Measurements from ENCODE around the gene RAPGEF5. TPM values are rescaled to one million over a fixed set of nuclear protein-coding genes. Genes with fewer than 3 reads are reported as not detected.

RAPGEF5 gene, protein sequence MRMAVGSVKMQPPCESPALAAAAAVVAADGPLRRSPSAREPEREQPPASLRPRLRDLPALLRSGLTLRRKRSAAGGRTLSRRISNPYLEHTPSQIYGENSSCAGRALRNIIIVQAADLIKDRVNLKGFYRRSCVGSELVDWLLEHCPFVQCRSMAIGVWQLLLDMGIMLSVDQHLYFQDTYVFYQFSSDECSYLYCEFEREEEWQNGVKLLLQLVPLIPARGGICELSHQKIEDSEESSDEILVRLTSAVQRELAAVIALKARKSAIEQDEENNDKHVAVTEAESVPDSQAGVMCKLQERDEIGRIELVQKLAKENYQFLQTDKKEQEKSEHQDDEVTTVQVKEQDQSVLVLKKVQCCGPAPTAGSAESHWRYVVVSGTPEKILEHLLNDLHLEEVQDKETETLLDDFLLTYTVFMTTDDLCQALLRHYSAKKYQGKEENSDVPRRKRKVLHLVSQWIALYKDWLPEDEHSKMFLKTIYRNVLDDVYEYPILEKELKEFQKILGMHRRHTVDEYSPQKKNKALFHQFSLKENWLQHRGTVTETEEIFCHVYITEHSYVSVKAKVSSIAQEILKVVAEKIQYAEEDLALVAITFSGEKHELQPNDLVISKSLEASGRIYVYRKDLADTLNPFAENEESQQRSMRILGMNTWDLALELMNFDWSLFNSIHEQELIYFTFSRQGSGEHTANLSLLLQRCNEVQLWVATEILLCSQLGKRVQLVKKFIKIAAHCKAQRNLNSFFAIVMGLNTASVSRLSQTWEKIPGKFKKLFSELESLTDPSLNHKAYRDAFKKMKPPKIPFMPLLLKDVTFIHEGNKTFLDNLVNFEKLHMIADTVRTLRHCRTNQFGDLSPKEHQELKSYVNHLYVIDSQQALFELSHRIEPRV
- total RNA-seq (10 to 100 TPM; 16.4 to 54.8 TPM), polyA plus RNA-seq (1 to 10 TPM; 7.1 to 9.5 TPM)

DNA sequence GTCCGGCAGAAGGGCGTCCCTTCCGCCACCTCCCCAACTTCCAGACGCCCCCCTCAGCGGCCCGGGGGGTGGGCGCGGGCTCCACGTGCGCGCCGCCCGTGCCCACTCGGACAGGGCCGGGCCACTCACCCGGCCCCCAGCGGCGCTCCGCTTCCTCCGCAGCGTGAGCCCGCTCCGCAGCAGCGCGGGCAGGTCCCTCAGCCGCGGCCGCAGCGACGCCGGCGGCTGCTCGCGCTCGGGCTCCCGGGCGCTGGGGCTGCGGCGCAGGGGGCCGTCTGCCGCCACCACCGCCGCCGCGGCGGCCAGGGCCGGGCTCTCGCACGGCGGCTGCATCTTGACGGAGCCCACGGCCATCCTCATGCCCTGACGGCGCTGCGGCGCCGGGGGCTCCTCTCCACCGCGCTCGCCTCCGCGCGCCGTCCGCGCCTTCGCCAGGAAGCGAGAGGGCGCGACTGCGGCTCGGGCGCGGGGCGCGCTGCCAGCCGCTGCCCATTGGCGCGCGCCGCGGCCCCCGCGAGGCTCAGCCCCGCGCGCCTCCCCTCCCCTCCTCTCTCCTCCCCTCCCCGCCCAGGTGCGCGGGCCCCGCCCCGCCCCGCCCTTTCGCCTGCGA lies at the start of gene RAPGEF5:
Gene RAPGEF5 (minus strand): TSS at position 454 of the 610 bp plus-strand sequence. CDS start 94 bp downstream, at position 360.
- Histone ChIP-seq H3K4me3 (ENCODE audit: low read depth in 1 of 3, low read length in 3 of 3) (peak within 1 kb of the TSS; percentile 51 to 79 (median 61)), H3K9me3 (ENCODE audit: control insufficient read depth in 4 of 4, low read length in 3 of 4) (no peaks in the 10 kb centered on the region), H3K27ac (ENCODE audit: low read depth in 1 of 2, low read length in 2 of 2) (peak within 1 kb of the TSS; percentile 98), H3K9ac (ENCODE audit: low read depth in 1 of 2, low read length in 2 of 2) (peak within 1 kb of the TSS; percentile 74 to 79), H3K36me3 (ENCODE audit: control insufficient read depth in 4 of 4, insufficient read depth in 3 of 4, low read depth in 1 of 4, low read length in 3 of 4) (no peaks in the 10 kb centered on the region), H3K27me3 (ENCODE audit: control insufficient read depth in 4 of 4, insufficient read depth in 4 of 4, low read length in 3 of 4) (no peaks in the 10 kb centered on the region), H3K4me1 (ENCODE audit: control insufficient read depth in 4 of 4, insufficient read depth in 4 of 4, low read length in 3 of 4) (peaks cover 0 to 38% (median 10%) of the 10 kb centered on the region in 4 donors)
- TF ChIP-seq EGR1 (IDR thresholded peaks at IDR 0.05; ENCODE audit: low read depth in 2 of 2) (no peak), FOXA2 (IDR thresholded peaks at IDR 0.05) (no peak), YY1 (IDR thresholded peaks at IDR 0.05) (no peak), RAD21 (IDR thresholded peaks at IDR 0.05) (no peak), JUND (IDR thresholded peaks at IDR 0.05) (no peak)
- TF ChIP-seq, protein P1, sequence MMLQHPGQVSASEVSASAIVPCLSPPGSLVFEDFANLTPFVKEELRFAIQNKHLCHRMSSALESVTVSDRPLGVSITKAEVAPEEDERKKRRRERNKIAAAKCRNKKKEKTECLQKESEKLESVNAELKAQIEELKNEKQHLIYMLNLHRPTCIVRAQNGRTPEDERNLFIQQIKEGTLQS (IDR thresholded peaks at IDR 0.05): no peak
- TF ChIP-seq, protein P2, sequence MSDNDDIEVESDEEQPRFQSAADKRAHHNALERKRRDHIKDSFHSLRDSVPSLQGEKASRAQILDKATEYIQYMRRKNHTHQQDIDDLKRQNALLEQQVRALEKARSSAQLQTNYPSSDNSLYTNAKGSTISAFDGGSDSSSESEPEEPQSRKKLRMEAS (IDR thresholded peaks at IDR 0.05): no peak
- WGBS: 1% methylated on average over 95 of the region's 95 CpGs
- no peak for DNase-seq (ENCODE audit: low spot score)

DNA sequence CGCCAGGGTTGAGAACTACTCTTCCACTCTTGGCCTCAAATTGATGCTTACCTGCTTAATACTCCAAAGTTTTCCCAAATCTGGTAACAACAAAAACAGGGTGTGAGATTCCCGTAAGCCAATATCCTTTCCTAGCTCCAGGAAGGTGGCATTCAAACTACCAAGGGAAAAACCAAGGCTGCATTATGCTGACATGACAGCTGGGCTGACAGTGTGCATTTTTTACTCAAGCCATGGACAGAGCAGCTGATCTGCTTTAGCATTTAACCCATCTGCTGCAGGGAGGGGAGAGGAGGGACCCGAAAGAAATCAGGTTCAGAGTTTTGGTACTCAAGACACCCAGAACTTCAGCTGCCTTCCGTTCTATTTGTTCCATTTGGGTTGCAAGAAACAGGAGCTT lies 49.8 kb upstream of the RAPGEF5 start:
- no peaks in the 10 kb centered on the region for H3K9me3 ChIP-seq (ENCODE audit: control insufficient read depth in 4 of 4, low read length in 3 of 4)
- no peaks in the 10 kb centered on the region for H3K27me3 ChIP-seq (ENCODE audit: control insufficient read depth in 4 of 4, insufficient read depth in 4 of 4, low read length in 3 of 4)
- 98% methylated on average over 4 of the region's 4 CpGs for WGBS
- TF ChIP-seq YY1 (IDR thresholded peaks at IDR 0.05) (no peak), JUND (IDR thresholded peaks at IDR 0.05) (no peak), RAD21 (IDR thresholded peaks at IDR 0.05) (no peak), TAF1 (conservative IDR thresholded peaks at IDR 0.05) (no peak), HNF4G (IDR thresholded peaks at IDR 0.05) (no peak), EGR1 (IDR thresholded peaks at IDR 0.05; ENCODE audit: low read depth in 2 of 2) (no peak), FOXA1 (IDR thresholded peaks at IDR 0.05) (no peak), FOXA2 (IDR thresholded peaks at IDR 0.05) (no peak), NR2F2 (IDR thresholded peaks at IDR 0.05) (no peak)
- TF ChIP-seq, protein P3, sequence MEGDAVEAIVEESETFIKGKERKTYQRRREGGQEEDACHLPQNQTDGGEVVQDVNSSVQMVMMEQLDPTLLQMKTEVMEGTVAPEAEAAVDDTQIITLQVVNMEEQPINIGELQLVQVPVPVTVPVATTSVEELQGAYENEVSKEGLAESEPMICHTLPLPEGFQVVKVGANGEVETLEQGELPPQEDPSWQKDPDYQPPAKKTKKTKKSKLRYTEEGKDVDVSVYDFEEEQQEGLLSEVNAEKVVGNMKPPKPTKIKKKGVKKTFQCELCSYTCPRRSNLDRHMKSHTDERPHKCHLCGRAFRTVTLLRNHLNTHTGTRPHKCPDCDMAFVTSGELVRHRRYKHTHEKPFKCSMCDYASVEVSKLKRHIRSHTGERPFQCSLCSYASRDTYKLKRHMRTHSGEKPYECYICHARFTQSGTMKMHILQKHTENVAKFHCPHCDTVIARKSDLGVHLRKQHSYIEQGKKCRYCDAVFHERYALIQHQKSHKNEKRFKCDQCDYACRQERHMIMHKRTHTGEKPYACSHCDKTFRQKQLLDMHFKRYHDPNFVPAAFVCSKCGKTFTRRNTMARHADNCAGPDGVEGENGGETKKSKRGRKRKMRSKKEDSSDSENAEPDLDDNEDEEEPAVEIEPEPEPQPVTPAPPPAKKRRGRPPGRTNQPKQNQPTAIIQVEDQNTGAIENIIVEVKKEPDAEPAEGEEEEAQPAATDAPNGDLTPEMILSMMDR (IDR thresholded peaks at IDR 0.05; ENCODE audit: low read depth, low read length, missing input control): no peak
- TF ChIP-seq, protein P4, sequence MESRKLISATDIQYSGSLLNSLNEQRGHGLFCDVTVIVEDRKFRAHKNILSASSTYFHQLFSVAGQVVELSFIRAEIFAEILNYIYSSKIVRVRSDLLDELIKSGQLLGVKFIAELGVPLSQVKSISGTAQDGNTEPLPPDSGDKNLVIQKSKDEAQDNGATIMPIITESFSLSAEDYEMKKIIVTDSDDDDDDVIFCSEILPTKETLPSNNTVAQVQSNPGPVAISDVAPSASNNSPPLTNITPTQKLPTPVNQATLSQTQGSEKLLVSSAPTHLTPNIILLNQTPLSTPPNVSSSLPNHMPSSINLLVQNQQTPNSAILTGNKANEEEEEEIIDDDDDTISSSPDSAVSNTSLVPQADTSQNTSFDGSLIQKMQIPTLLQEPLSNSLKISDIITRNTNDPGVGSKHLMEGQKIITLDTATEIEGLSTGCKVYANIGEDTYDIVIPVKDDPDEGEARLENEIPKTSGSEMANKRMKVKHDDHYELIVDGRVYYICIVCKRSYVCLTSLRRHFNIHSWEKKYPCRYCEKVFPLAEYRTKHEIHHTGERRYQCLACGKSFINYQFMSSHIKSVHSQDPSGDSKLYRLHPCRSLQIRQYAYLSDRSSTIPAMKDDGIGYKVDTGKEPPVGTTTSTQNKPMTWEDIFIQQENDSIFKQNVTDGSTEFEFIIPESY (IDR thresholded peaks at IDR 0.05): no peak
- TF ChIP-seq, protein P2 (IDR thresholded peaks at IDR 0.05): no peak
- no peaks in the 10 kb centered on the region for H3K36me3 ChIP-seq (ENCODE audit: control insufficient read depth in 4 of 4, insufficient read depth in 3 of 4, low read depth in 1 of 4, low read length in 3 of 4)
- no peak overlapping the region for H3K27ac ChIP-seq (ENCODE audit: low read depth in 1 of 2, low read length in 2 of 2)
- H3K4me1 ChIP-seq (ENCODE audit: control insufficient read depth in 4 of 4, insufficient read depth in 4 of 4, low read length in 3 of 4): no peaks in the 10 kb centered on the region
- H3K9ac ChIP-seq (ENCODE audit: low read depth in 1 of 2, low read length in 2 of 2): no peak overlapping the region
- DNase-seq (ENCODE audit: low spot score): no peak
- H3K4me3 ChIP-seq (ENCODE audit: low read depth in 1 of 3, low read length in 3 of 3): no peak overlapping the region
